NCI-H146 treated with DMSO at 0.1 percent for 48 hours (cell line): ENCODE results near the gene POLH.
A peak's percentile ranks its signal among the peaks of the same experiment; 100 is the strongest.
"Not testable (repeated sequence)": the region's sequence is repeated elsewhere in the genome, so short reads cannot be mapped to it uniquely, and the experiment has no call there.

Experiments
- DNase-seq: peaks from one replicate; lab custom pipeline; 2025; ENCODE audit not compliant: unreplicated experiment; lab: John Stamatoyannopoulos, UW

The POLH gene

DNA sequence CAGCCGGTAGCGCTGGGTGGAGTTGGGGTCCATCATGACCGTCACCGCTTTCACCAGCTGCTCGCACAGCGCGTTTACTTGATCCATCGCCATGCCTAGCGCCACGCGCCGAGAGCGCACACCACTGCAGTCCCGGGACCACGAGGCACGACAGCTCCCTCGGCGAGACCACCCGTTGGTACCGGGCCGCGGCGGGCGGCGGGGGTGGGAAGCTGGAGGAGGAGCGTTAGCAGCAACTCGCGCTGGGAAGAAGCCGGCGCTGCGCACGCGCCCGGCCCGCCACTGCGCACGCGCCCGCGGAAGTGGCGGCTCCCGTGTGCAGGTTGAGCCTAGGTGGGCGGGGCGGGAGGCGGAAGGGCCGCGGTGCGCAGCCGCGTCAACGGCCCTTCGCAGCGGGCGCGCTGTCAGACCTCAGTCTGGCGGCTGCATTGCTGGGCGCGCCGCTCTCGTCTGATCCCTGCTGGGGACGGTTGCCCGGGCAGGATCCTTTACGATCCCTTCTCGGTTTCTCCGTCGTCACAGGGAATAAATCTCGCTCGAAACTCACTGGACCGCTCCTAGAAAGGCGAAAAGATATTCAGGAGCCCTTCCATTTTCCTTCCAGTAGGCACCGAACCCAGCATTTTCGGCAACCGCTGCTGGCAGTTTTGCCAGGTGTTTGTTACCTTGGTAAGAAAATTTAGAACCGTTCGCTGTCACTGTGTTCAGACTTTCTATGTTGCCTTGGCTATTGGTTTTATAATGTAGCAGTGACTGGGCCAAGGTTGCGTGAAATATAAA lies at the start of gene POLH, which contains the start of gene XPO5:
TSS of gene POLH (plus strand) at position 414 of the 780 bp plus-strand sequence. CDS start 6,135 bp downstream, outside the sequence.
TSS of gene XPO5 (minus strand) at position 267 of the 780 bp plus-strand sequence. CDS start at position 93, 174 bp downstream.
- DNase-seq, result peak; percentile 94

DNA sequence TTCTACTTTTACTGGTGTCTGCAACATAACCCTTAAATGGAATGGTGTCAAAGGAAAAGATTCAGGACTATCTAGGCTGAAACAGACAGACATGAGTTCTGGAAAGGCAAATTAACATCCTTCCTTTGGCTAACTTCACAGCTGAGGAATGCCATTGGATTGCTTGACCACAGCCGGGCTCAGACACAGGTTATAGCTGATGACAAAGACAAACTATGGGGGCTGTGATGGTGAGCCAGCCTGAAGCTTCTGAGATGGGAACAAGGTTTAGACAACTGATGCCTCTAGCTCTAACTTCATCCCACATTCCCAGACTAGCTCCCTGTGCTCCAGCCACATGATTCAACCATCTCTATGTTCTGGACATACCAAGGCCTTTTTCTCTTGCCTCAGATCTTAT lies 43.8 kb upstream of the POLH start:
- no peak for DNase-seq

DNA sequence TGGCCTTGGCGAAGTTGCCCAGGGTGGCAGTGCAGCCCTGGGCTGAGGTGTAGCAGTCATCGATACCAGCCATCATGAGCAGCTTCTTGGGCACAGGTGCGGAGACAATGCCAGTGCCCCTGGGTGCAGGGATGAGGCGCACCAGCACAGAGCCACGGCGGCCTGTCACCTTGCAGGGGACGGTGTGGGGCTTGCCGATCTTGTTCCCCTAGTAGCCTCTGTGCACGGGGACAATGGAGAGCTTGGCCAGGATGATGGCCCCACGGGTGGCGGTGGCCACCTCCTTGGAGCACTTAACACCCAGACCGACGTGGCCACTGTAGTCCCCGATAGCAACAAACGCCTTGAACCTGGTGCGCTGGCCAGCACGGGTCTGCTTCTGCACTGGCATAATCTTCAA lies 37.0 kb upstream of the POLH start:
- DNase-seq, result not testable (repeated sequence)

DNA sequence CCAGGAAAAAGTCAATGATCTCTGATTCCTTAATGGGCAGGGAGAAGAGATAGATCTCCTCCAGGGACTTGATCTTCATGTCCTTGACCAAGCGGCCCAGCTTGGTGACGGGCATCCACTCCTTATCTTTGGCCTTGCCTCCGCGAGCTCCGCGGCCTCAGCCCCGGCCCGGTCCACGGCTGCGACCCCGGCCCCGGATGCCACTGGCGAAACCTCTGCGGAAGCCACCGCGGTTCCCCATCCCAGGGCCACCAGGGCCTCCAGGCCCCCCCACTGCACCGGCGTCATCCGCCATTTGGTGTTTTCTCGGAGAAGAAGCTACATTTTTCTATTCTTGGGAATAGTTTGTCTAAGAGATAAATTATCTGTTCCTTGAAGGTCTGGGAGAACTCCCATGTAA lies 36.6 kb upstream of the POLH start:
- not testable (repeated sequence) for DNase-seq

DNA sequence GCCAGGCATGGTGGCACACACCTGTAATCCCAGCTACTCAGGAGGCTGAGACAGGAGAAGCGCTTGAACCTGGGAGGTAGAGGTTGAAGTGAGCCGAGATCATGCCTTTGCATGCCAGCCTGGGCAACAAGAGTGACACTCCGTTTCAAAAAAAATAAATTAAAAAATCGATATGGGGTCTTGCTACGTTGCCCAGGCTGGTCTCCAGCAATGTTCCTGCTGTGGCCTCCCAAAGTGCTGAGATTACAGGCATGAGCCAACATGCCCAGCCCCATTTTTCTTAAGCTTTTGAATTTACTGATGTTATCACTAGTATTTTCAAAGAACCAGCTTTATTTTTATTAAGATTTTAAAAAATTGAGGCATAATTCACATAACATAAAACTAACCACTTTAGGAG lies 35.5 kb upstream of the POLH start:
- DNase-seq, result no peak

DNA sequence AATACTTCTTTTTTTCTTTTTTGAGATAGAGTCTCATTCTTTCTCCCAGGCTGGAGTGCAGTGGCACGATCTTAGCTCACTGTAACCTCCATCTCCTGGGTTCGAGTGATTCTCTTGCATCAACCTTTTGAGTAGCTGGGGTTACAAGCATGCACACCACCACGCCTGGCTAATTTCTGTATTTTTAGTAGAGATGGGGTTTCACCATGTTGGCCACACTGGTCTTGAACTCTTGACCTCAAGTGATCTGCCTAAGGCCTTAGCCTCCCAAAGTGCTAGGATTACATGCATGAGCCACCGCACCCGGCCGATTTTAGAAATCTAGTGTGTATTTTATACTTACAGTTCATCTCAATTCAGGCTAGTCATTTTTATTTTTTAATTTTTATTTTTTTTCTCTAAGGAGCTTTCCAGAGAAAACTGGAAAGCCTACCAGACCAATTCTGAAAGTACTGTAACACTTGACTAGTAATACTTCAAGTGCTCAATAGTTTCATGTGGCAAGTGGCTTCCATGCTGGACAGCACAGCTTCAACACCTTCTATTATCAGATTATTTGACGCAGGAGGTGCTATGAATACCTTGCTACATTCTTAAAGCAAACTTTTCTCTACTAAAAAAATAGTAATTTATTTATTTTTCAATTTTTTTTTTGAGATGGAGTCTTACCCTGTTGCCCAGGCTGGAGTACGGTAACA lies 34.1 kb upstream of the POLH start:
- DNase-seq, result no peak

DNA sequence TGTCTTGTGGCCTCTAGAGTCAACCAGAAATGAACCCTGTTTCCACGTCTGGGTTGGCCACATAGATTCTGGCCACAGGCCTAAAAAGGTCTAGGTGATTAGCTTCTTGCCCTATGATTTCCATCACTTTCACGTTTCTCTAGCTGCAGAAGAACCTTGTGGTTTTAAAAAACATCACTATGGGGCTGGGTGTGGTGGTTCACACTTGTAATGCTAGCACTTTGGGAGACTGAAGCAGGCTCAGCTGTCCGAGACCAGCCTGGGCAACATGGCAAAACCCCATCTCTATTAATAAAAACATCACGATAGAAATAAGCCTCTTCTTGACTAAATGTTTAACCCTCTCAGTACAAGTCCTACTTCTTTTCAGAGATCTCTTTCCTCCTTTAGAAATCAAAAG lies 31.5 kb upstream of the POLH start:
- DNase-seq, result no peak

DNA sequence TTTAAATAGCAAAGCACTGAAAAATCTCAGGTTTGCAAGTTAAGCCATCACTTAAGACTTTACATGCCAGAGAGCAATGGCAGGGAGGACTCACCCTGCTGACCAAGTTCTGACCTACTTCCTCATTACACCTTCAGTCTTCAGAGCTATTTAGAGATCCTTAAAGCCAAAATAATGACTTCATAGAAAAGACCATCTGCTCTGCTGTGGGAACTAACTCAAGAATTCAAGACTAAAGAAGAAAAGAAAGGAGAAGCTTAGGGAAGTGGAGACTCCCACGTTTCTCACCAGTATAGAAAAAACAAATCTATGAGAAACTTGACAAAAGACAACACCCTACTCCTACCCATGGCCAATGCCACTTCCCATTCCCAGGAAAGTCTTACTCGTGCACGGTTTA lies 28.8 kb upstream of the POLH start:
- DNase-seq, result no peak

DNA sequence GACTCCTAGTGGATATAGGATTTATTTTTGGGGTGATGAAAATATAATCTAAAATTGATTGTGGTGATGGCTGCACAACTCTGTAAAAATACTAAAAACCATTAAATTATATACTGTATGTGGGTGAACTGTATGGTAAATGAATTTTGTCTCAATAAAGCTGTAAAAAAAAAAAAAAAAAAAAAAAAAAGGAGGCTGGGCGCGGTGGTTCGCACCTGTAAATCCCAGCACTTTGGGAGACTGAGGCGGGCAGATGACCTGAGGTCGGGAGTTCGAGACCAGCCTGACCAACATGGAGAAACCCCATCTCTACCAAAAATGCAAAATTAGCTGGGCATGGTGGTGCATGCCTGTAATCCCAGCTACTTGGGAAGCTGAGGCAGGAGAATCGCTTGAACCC lies 18.4 kb upstream of the POLH start:
- not testable (repeated sequence) for DNase-seq

DNA sequence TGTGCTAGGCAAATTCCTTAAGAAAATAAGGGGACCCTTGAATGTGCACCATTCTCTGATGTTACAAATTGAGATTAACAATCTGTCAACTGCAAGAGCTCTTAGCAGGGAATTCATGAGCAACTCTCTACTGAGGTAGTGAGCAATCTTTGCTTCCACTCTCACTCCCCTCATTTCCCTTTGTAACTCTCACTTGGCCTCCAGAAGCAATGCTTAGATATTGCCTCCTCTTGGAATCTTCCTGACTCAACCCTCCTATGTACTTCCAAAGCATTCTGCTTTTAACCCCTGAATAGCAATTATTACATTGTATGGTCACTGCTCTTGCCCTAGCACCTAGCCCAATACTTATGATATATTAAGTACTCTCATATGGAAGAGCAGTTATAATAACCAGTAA lies 16.7 kb upstream of the POLH start:
- DNase-seq, result no peak

DNA sequence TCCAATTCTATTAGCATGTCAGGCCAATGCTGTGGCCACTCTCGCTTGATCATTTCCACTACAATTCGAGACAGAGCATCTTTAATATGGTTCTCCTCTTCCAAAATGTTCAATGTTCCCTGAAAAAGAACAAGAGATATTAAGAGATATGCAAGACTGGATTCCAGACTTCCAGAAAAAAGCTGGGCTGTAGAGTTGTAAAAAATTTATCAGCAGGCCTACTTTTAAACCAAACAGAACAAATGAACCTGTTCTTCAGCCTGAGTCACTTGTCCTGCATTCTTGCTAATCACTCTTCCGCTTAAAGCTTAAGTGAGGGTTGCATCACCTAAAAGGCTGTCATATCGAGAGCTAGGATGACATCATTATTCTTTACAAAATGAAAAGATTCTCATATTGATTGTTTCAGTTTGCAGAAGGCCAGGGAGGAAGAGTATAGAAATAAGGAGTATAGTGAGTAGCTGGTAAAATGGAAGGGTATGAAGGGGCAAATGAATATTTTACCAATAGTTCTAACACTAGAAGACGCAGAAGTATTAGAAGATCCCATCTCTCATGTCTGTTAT lies 5.0 kb upstream of the POLH start:
- no peak for DNase-seq

DNA sequence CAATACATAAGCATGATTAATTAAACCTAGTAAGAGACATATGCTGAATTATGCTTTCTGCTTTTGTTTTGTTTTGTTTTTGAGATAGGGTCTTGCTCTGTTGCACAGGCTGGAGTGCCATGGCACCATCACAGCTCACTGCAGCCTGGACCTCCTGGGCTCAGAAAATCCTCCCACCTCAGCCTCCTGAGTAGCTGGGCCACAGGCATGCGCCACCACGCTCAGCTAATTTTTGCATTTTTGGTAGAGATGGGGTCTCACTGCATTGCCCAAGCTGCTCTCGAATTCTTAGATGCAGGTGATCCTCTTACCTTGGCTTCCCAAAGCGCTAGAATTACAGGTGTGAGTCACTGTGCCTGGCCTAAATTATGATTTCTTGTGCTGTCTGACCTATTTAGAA lies 4.0 kb upstream of the POLH start:
- DNase-seq, result no peak

DNA sequence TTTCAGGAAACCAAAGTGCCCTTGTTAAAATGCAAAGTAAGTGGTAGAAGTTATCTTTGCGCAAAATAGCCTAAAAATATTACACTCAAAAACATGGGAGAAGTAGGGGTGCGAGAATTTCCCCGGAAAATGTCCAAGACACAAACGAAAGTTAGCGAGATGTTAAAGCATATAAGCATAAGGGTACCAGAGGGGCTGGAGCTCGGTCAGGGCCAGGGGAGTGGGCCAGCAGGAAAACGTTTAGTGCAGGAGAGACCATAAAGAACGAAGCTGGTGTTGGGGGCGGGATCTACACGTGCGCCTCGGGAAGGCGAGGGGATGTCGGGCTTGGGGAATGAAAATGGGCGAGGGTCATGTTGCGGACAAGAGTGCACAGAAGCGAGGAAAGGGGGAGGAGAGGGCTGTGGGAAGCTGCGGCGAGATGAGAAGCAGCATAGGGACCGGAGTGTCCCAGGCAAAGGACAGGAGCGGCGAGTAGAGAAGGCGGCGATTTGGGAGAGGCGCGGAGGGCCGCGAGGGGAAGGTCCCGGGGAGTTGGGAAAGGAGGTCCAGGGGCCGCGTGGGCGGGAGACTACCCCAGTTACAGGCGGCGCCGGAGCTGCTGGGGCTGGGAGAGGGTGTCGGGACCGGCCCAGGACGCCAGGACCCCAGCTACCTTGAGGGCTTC lies 747 bp upstream of the POLH start:
- peak; percentile 53 for DNase-seq

DNA sequence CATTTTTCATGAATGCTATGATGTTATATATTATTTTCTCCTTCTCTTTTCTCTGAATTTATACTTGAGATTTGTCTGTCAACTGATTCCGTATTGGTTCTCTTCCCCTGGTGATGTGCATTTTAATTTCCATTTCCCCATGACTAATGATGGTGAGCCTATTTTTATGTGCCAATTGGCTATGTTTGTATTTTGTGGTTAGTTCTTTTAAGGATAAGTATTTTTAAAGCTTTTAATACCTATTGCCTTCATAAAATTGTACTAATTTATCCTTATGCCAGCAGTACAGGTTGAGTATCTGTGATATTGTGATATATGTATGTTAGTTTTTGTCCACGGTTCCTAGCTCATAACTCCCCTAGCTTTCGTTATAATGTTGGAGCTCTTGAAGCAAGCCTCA lies 2.8 kb downstream of the POLH start:
- DNase-seq, result no peak

DNA sequence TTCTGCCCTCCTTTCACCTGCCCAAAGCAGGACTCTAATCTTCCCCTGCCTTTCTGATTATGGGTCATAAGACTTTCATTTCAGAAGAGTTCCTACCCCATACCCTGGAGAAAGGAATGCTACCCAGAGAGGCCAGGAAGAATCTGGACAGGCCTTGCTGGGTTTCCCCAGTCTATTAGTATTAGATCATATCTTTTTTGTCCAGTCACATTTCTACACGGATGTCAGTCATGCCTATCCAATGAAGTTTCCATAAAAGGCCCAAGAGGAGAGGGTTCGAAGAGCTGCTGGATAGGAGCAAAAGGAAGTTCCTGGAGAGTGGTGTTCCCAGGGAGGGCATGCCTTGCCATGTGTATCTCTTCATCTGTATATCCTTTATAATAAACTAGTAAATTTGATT lies 3.2 kb downstream of the POLH start:
- DNase-seq, result no peak

DNA sequence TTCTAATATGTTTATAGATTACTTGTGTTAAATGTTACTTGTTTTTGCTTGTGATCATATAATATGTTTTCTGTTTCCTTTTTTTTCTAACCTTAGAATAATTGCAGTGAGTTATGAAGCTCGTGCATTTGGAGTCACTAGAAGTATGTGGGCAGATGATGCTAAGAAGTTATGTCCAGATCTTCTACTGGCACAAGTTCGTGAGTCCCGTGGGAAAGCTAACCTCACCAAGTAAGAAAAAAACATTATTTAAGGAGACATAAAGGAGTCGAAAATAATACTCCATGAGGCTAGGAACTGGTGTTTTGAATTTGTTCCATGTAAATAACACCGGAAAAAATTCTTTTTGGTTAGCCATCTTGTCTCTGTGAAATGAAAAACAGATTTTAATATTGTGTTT lies 6.9 kb downstream of the POLH start:
- DNase-seq, result no peak

DNA sequence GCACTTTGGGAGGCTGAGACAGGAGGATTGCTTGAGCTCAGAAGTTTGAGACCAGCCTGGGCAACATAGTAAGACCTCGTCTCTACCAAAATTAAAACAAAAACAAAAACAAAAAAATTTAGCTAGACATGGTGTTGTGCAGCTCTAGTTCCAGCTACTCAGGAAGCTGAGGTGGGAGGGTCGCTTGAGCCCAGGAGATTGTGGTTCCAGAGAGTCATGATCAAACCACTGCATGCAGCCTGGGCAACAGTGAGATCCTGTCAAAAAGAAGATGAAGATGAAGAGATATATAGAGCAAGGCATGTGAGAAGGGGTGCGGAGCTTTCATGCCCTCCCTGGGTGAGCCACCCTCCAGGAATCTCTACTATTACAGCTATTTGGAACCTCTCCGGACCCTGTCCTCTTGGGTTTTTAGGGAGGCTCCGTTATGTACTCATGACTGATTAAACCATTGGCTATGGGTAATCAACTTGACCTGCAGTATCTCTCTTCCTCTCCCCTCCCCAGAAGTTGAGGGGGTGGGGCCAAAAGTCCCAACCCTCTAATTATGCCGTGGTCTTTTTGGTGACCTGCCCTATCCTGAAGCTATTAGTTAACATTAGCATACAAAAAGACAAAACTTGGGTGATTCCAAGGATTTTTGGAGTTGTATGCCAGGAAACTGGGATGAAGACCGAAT lies 9.0 kb downstream of the POLH start:
- DNase-seq, result no peak

DNA sequence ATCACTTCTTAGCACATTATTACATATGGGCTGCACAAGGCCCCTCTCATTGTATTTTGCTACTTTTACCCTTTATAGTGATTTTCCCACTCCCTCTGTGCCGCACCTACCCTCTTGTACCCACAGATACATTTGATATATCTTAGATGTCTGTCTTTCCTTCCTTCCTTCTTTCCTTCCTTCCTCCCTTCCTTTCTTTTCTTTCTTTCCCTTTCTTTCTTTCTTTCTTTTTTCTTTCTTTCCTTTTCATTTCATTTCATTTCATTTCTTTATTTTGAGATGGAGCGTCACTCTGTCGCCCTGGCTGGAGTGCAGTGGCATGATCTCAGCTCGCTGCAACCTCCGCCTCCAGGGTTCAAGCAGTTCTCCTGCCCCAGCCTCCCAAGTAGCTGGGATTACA lies 12.2 kb downstream of the POLH start:
- no peak for DNase-seq

DNA sequence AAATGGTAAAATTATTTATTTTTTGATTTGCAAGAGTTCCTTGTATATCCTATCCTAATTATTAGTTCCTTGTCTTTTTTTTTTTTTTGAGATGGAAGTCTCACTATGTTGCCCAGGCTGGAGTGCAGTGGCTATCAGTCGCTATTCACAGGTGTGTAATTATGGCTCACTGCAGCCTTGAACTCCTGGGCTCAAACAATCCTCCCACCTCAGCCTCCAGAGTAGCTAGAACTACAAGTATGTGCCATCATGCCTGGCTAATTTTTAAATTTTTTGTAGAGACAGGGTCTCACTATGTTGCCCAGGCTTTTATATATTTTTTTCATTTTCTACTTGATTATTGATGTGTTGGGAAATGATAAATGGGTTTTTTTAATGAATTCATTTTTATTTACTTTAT lies 13.6 kb downstream of the POLH start:
- not testable (repeated sequence) for DNase-seq

DNA sequence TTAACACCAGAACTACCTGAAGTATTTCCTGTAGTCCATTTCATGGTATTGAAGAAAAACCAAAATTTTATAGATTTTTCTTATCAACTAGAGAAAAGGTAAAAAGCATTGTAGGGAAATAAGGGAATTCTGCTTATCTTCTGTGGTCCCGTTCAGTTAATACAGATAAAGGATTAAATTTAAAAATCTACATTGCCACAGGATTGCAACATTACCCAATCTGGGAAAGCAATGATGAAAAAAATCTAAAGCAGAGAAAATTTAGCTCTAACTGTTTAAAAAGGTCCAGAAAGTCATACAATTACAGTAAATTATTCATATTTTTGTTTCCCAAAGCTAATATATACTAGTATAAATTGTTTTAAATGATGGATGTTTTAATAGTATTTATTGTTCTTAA lies 18.0 kb downstream of the POLH start:
- no peak for DNase-seq

DNA sequence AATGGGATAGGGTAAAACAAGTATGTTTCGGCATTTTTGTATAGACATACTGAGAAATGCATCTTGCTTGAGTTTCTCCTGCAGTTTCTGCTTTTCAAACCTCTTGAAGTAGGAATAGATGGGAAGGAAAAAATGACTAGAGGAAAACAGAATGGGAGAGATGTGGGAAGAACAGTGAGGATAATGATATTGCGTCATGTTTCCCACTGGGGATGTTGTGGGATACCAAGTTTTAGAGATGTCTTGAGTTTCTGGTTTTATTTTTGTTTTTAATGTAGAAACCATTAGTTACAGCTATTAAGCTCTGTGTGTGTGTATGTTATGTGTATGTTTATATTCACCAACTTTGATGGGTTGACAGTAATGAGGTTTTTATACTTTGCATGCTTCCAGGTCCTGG lies 24.6 kb downstream of the POLH start:
- DNase-seq, result no peak
